ENCODE measurements around the gene PLCH1. TPM values are rescaled to one million over a fixed set of nuclear protein-coding genes. Genes with fewer than 3 reads are reported as not detected.
A peak's percentile ranks its signal among the peaks of the same experiment; 100 is the strongest.

The PLCH1 gene
- total and polyA plus RNA-seq, 2 of the 13 experiments (the other 11 are each of a cell fraction or from before 2014, with no cell fraction given) = 2.0 to 3.0 TPM

GRCh38 chr3:155664925-155665695, 79.8 kb downstream of the PLCH1 start (continued):
- no peak for TF ChIP-seq PAX8 (CRISPR knock-in tag; IDR thresholded peaks at IDR 0.05; ENCODE audit: borderline replicate concordance)
- TF ChIP-seq LCORL (IDR thresholded peaks at IDR 0.05) = no peak
- no peak for TF ChIP-seq LCORL (CRISPR knock-in tag; IDR thresholded peaks at IDR 0.05)
- no peak for TF ChIP-seq RORA (CRISPR knock-in tag; IDR thresholded peaks at IDR 0.05)
- TF ChIP-seq ZNF180 (CRISPR knock-in tag; IDR thresholded peaks at IDR 0.05; ENCODE audit: borderline replicate concordance, low read depth) = no peak
- no peak for TF ChIP-seq RARG (CRISPR knock-in tag; IDR thresholded peaks at IDR 0.05; ENCODE audit: low read depth)
- TF ChIP-seq ARID2 (CRISPR knock-in tag; IDR thresholded peaks at IDR 0.05; ENCODE audit: borderline replicate concordance) = no peak
- no peak for TF ChIP-seq ZNF17 (CRISPR knock-in tag; IDR thresholded peaks at IDR 0.05)
- no peak for TF ChIP-seq CENPX (CRISPR knock-in tag; IDR thresholded peaks at IDR 0.05)
- 0 out of 2 replicates have a peak, but pooled peaks have one; percentile 63 for TF ChIP-seq ZSCAN9 (CRISPR knock-in tag; IDR thresholded peaks at IDR 0.05; ENCODE audit: borderline replicate concordance)
- no peak for TF ChIP-seq ZNF841 (CRISPR knock-in tag; IDR thresholded peaks at IDR 0.05; ENCODE audit: borderline replicate concordance)
- no peak for TF ChIP-seq BATF2 (CRISPR knock-in tag; IDR thresholded peaks at IDR 0.05)
- no peak for TF ChIP-seq ELF4 (CRISPR knock-in tag; IDR thresholded peaks at IDR 0.05; ENCODE audit: borderline replicate concordance)
- TF ChIP-seq KMT2B (CRISPR knock-in tag; IDR thresholded peaks at IDR 0.05) = no peak
- TF ChIP-seq, protein P1, sequence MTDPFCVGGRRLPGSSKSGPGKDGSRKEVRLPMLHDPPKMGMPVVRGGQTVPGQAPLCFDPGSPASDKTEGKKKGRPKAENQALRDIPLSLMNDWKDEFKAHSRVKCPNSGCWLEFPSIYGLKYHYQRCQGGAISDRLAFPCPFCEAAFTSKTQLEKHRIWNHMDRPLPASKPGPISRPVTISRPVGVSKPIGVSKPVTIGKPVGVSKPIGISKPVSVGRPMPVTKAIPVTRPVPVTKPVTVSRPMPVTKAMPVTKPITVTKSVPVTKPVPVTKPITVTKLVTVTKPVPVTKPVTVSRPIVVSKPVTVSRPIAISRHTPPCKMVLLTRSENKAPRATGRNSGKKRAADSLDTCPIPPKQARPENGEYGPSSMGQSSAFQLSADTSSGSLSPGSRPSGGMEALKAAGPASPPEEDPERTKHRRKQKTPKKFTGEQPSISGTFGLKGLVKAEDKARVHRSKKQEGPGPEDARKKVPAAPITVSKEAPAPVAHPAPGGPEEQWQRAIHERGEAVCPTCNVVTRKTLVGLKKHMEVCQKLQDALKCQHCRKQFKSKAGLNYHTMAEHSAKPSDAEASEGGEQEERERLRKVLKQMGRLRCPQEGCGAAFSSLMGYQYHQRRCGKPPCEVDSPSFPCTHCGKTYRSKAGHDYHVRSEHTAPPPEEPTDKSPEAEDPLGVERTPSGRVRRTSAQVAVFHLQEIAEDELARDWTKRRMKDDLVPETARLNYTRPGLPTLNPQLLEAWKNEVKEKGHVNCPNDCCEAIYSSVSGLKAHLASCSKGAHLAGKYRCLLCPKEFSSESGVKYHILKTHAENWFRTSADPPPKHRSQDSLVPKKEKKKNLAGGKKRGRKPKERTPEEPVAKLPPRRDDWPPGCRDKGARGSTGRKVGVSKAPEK (CRISPR knock-in tag; IDR thresholded peaks at IDR 0.05; ENCODE audit: borderline replicate concordance) = no peak
- peak; percentile 25; the same call in 1 of the 2 replicates for TF ChIP-seq MED1 (CRISPR knock-in tag; IDR thresholded peaks at IDR 0.05)
- 0 out of 2 replicates have a peak, but pooled peaks have one; percentile 16 for TF ChIP-seq DPF2 (CRISPR knock-in tag; IDR thresholded peaks at IDR 0.05; ENCODE audit: borderline replicate concordance, low read depth)
- TF ChIP-seq TBL1XR1 (IDR thresholded peaks at IDR 0.05; ENCODE audit: borderline replicate concordance, low read length, partially characterized antibody) = no peak
- no peak for TF ChIP-seq NR2F1 (CRISPR knock-in tag; IDR thresholded peaks at IDR 0.05)
- peak; percentile 66; the same call in 1 of the 2 replicates for TF ChIP-seq HMG20A (CRISPR knock-in tag; IDR thresholded peaks at IDR 0.05; ENCODE audit: borderline replicate concordance)
- no peak for TF ChIP-seq ZNF513 (CRISPR knock-in tag; conservative IDR thresholded peaks at IDR 0.05)
- TF ChIP-seq KLF9 (CRISPR knock-in tag; IDR thresholded peaks at IDR 0.05; ENCODE audit: low read depth) = no peak
- TF ChIP-seq, protein P2, sequence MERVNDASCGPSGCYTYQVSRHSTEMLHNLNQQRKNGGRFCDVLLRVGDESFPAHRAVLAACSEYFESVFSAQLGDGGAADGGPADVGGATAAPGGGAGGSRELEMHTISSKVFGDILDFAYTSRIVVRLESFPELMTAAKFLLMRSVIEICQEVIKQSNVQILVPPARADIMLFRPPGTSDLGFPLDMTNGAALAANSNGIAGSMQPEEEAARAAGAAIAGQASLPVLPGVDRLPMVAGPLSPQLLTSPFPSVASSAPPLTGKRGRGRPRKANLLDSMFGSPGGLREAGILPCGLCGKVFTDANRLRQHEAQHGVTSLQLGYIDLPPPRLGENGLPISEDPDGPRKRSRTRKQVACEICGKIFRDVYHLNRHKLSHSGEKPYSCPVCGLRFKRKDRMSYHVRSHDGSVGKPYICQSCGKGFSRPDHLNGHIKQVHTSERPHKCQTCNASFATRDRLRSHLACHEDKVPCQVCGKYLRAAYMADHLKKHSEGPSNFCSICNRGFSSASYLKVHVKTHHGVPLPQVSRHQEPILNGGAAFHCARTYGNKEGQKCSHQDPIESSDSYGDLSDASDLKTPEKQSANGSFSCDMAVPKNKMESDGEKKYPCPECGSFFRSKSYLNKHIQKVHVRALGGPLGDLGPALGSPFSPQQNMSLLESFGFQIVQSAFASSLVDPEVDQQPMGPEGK (CRISPR knock-in tag; IDR thresholded peaks at IDR 0.05) = no peak
- no peak for TF ChIP-seq ZNF713 (CRISPR knock-in tag; IDR thresholded peaks at IDR 0.05)

All from HepG2 (cell line).